HepG2 (cell line): Measurements from ENCODE around the gene CHCT1. TPM values are rescaled to one million over a fixed set of nuclear protein-coding genes. Genes with fewer than 3 reads are reported as not detected.

Source experiments
- AGO1 ChIP-seq: fragments of 200-400 bp; formaldehyde crosslinking; IDR thresholded peaks from 2 replicates; pipeline ENCODE4 v1.6.1; 2017; ENCODE audit warnings: mild to moderate bottlenecking, low read depth, low read length, moderate library complexity; ENCODE audit not compliant: poor library complexity, severe bottlenecking
- ARNTL ChIP-seq: sonication (generic); formaldehyde crosslinking; IDR thresholded peaks from 2 replicates; pipeline ENCODE4 v1.4.0; 2020; ENCODE audit warnings: mild to moderate bottlenecking, missing genetic modification reagents
- GMEB2 ChIP-seq: IDR thresholded peaks from 2 replicates; pipeline ENCODE4 v1.6.1; 2016; ENCODE audit warnings: missing biosample characterization, missing genetic modification reagents, low read depth
- HMG20A ChIP-seq: IDR thresholded peaks from 2 replicates; pipeline ENCODE4 v1.6.1; 2016; ENCODE audit warnings: borderline replicate concordance
- MEF2D ChIP-seq: sonication (generic); formaldehyde crosslinking; IDR thresholded peaks from 2 replicates; pipeline ENCODE4 v1.5.1; 2020; ENCODE audit warnings: mild to moderate bottlenecking, missing genetic modification reagents
- RARG ChIP-seq: sonication (generic); formaldehyde crosslinking; IDR thresholded peaks from 2 replicates; pipeline ENCODE4 v1.4.0; 2020; ENCODE audit warnings: low read depth, mild to moderate bottlenecking, missing genetic modification reagents
- REL ChIP-seq: sonication (generic); formaldehyde crosslinking; conservative IDR thresholded peaks from 2 replicates; pipeline ENCODE4 v1.8.0; 2022; ENCODE audit warnings: mild to moderate bottlenecking, missing genetic modification reagents, moderate library complexity
- RFX5 ChIP-seq: IDR thresholded peaks from 2 replicates; pipeline ENCODE4 v1.6.1; 2011; ENCODE audit warnings: low read depth, low read length, improper control_type of control experiment
- RNF219 ChIP-seq: sonication (generic); formaldehyde crosslinking; IDR thresholded peaks from 2 replicates; pipeline ENCODE4 v1.5.0; 2020; ENCODE audit warnings: mild to moderate bottlenecking, missing genetic modification reagents
- ZBTB26 ChIP-seq: IDR thresholded peaks from 2 replicates; pipeline ENCODE4 v1.6.1; 2016; ENCODE audit warnings: missing compliant biosample characterization, missing genetic modification reagents, borderline replicate concordance
- ZFP90 ChIP-seq: sonication (generic); formaldehyde crosslinking; IDR thresholded peaks from 2 replicates; pipeline ENCODE4 v1.8.0; 2022; ENCODE audit warnings: missing genetic modification reagents, mild to moderate bottlenecking, inconsistent platforms, borderline replicate concordance
- ZNF724P ChIP-seq: sonication (generic); formaldehyde crosslinking; IDR thresholded peaks from 2 replicates; pipeline ENCODE4 v1.8.0; 2022; ENCODE audit warnings: missing genetic modification reagents, borderline replicate concordance
- ZZZ3 ChIP-seq: sonication (generic); formaldehyde crosslinking; IDR thresholded peaks from 2 replicates; pipeline ENCODE4 v1.4.0; 2020; ENCODE audit warnings: missing genetic modification reagents, mild to moderate bottlenecking, borderline replicate concordance
- polyA plus RNA-seq, 8 experiments: library from polyadenylated mRNA; depleted of rRNA in 3 of 8; stranded (reverse) in 7 of 8; unstranded in 1 of 8; fragments of >200 nt; fragmentation: Illumina TruSeq in 4 of 8; extraction: Trizol in 4 of 8; gene quantifications; 2 replicates each; pipeline versions ENCODE4 v1.2.1 to v1.2.3, GENCODE V29; 2011 to 2016; ENCODE audit warnings: low read depth in 4 of 8, missing spikeins in 1 of 8, mixed read lengths in 1 of 8; ENCODE audit not compliant: insufficient read depth in 1 of 8
- total RNA-seq, 5 experiments: library from RNA; depleted of rRNA; stranded (reverse); fragments of >200 nt; fragmentation: Illumina TruSeq; extraction: Trizol; gene quantifications; 2 replicates each; pipeline ENCODE4 v1.2.3, GENCODE V29; 2016; ENCODE audit warnings: low read depth in 1 of 5
- TF ChIP-seq, protein P1 (sequence below): IDR thresholded peaks from 2 replicates; pipeline ENCODE4 v1.6.1; 2012; ENCODE audit warnings: low read length, improper control_type of control experiment
- TF ChIP-seq, protein P2 (sequence below): IDR thresholded peaks from 2 replicates; pipeline ENCODE4 v1.6.1; 2016; ENCODE audit warnings: low read depth, missing genetic modification reagents, missing compliant biosample characterization

Gene CHCT1
- total and polyA plus RNA-seq, 2 of the 13 experiments (the other 11 are each of a cell fraction or from before 2014, with no cell fraction given): not detected

DNA sequence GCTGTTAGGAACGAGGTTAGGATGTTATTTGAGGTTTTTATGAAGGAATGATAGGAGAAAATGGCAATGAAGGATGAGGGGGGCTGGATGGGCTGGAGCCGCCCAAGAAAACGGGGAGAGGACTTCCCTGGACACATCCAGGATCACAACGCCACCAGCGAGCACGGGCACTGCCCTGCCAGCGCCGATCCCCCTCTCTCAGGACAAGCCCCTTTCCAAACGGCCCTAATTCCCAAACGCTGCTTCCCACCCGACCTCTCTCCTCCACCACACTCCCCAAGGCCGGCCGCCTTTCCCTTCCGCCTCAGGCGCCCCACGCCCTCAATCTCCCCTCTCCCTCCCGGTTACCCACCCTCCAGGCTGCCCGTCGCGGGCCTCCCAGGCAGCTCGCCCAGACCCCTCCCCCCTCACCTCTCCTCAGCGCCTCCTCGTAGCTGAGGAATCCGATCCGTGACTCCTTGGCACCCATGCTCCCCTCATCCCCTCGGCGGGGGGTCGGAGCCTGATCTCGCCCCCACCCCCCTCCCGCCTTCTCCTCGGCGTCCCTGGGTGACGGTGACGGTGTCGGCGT, 30.7 kb upstream of the CHCT1 start (continued):
- TF ChIP-seq, protein P1, sequence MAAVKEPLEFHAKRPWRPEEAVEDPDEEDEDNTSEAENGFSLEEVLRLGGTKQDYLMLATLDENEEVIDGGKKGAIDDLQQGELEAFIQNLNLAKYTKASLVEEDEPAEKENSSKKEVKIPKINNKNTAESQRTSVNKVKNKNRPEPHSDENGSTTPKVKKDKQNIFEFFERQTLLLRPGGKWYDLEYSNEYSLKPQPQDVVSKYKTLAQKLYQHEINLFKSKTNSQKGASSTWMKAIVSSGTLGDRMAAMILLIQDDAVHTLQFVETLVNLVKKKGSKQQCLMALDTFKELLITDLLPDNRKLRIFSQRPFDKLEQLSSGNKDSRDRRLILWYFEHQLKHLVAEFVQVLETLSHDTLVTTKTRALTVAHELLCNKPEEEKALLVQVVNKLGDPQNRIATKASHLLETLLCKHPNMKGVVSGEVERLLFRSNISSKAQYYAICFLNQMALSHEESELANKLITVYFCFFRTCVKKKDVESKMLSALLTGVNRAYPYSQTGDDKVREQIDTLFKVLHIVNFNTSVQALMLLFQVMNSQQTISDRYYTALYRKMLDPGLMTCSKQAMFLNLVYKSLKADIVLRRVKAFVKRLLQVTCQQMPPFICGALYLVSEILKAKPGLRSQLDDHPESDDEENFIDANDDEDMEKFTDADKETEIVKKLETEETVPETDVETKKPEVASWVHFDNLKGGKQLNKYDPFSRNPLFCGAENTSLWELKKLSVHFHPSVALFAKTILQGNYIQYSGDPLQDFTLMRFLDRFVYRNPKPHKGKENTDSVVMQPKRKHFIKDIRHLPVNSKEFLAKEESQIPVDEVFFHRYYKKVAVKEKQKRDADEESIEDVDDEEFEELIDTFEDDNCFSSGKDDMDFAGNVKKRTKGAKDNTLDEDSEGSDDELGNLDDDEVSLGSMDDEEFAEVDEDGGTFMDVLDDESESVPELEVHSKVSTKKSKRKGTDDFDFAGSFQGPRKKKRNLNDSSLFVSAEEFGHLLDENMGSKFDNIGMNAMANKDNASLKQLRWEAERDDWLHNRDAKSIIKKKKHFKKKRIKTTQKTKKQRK: no peak
- TF ChIP-seq ZBTB26 (CRISPR knock-in tag): no peak
- 0 out of 2 replicates have a peak, but pooled peaks have one; percentile 5 for TF ChIP-seq MEF2D (CRISPR knock-in tag)
- no peak; the same call in 1 of the 2 replicates for TF ChIP-seq ARNTL (CRISPR knock-in tag)
- no peak for TF ChIP-seq REL (CRISPR knock-in tag)
- TF ChIP-seq, protein P2, sequence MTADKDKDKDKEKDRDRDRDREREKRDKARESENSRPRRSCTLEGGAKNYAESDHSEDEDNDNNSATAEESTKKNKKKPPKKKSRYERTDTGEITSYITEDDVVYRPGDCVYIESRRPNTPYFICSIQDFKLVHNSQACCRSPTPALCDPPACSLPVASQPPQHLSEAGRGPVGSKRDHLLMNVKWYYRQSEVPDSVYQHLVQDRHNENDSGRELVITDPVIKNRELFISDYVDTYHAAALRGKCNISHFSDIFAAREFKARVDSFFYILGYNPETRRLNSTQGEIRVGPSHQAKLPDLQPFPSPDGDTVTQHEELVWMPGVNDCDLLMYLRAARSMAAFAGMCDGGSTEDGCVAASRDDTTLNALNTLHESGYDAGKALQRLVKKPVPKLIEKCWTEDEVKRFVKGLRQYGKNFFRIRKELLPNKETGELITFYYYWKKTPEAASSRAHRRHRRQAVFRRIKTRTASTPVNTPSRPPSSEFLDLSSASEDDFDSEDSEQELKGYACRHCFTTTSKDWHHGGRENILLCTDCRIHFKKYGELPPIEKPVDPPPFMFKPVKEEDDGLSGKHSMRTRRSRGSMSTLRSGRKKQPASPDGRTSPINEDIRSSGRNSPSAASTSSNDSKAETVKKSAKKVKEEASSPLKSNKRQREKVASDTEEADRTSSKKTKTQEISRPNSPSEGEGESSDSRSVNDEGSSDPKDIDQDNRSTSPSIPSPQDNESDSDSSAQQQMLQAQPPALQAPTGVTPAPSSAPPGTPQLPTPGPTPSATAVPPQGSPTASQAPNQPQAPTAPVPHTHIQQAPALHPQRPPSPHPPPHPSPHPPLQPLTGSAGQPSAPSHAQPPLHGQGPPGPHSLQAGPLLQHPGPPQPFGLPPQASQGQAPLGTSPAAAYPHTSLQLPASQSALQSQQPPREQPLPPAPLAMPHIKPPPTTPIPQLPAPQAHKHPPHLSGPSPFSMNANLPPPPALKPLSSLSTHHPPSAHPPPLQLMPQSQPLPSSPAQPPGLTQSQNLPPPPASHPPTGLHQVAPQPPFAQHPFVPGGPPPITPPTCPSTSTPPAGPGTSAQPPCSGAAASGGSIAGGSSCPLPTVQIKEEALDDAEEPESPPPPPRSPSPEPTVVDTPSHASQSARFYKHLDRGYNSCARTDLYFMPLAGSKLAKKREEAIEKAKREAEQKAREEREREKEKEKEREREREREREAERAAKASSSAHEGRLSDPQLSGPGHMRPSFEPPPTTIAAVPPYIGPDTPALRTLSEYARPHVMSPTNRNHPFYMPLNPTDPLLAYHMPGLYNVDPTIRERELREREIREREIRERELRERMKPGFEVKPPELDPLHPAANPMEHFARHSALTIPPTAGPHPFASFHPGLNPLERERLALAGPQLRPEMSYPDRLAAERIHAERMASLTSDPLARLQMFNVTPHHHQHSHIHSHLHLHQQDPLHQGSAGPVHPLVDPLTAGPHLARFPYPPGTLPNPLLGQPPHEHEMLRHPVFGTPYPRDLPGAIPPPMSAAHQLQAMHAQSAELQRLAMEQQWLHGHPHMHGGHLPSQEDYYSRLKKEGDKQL (CRISPR knock-in tag): no peak
- 0 out of 2 replicates have a peak, but pooled peaks have one; percentile 51 for TF ChIP-seq RARG
- TF ChIP-seq HMG20A (CRISPR knock-in tag): no peak
- TF ChIP-seq GMEB2 (CRISPR knock-in tag): no peak
- TF ChIP-seq AGO1: peak; percentile 42
- TF ChIP-seq ZFP90 (CRISPR knock-in tag): no peak
- no peak; the same call in 1 of the 2 replicates for TF ChIP-seq ZZZ3 (CRISPR knock-in tag)
- no peak for TF ChIP-seq RNF219 (CRISPR knock-in tag)
- no peak for TF ChIP-seq ZNF724P (CRISPR knock-in tag)
- no peak for TF ChIP-seq RFX5
